ENCODE results near the gene FGF9.

The FGF9 gene

GRCh38 chr13:21685485-21686064, 14.7 kb downstream of the FGF9 start:
- Histone ChIP-seq H3K36me3 (no peaks in the 10 kb centered on the region), H3K9me3 (no peaks in the 10 kb centered on the region), H3K27ac (no peak overlapping the region), H3K4me3 (ENCODE audit: low read depth in 1 of 2, low read length in 1 of 2) (no peak overlapping the region), H3K27me3 (peaks cover 94% of the 10 kb centered on the region), H3K4me1 (ENCODE audit: control insufficient read depth in 1 of 2, insufficient read depth in 1 of 2, low read depth in 1 of 2, low read length in 1 of 2) (no peaks in the 10 kb centered on the region)
- no peak for TF ChIP-seq CTCF (IDR thresholded peaks at IDR 0.05)

GRCh38 chr13:21686751-21687391, 16.0 kb downstream of the FGF9 start:
- no peaks in the 10 kb centered on the region for H3K36me3 ChIP-seq
- H3K27ac ChIP-seq: no peak overlapping the region
- no peaks in the 10 kb centered on the region for H3K4me1 ChIP-seq (ENCODE audit: control insufficient read depth in 1 of 2, insufficient read depth in 1 of 2, low read depth in 1 of 2, low read length in 1 of 2)
- no peak for TF ChIP-seq CTCF (IDR thresholded peaks at IDR 0.05)
- peaks cover 87% of the 10 kb centered on the region for H3K27me3 ChIP-seq
- H3K4me3 ChIP-seq (ENCODE audit: low read depth in 1 of 2, low read length in 1 of 2): no peak overlapping the region
- H3K9me3 ChIP-seq: no peaks in the 10 kb centered on the region

- no peaks in the 10 kb centered on the region for H3K36me3 ChIP-seq
- no peak overlapping the region for H3K4me3 ChIP-seq (ENCODE audit: low read depth in 1 of 2, low read length in 1 of 2)
- peaks cover 82% of the 10 kb centered on the region for H3K27me3 ChIP-seq
- no peak overlapping the region for H3K27ac ChIP-seq
- no peak for TF ChIP-seq CTCF (IDR thresholded peaks at IDR 0.05)
- H3K9me3 ChIP-seq: no peaks in the 10 kb centered on the region
- H3K4me1 ChIP-seq (ENCODE audit: control insufficient read depth in 1 of 2, insufficient read depth in 1 of 2, low read depth in 1 of 2, low read length in 1 of 2): no peaks in the 10 kb centered on the region
Measured at GRCh38 chr13:21688056-21688455, 17.2 kb downstream of the FGF9 start.

GRCh38 chr13:21689097-21689496, 18.2 kb downstream of the FGF9 start:
- H3K36me3 ChIP-seq: no peaks in the 10 kb centered on the region
- H3K9me3 ChIP-seq: no peaks in the 10 kb centered on the region
- no peaks in the 10 kb centered on the region for H3K4me1 ChIP-seq (ENCODE audit: control insufficient read depth in 1 of 2, insufficient read depth in 1 of 2, low read depth in 1 of 2, low read length in 1 of 2)
- TF ChIP-seq CTCF (IDR thresholded peaks at IDR 0.05): no peak
- H3K27ac ChIP-seq: no peak overlapping the region
- H3K27me3 ChIP-seq: peaks cover 82% of the 10 kb centered on the region
- no peak overlapping the region for H3K4me3 ChIP-seq (ENCODE audit: low read depth in 1 of 2, low read length in 1 of 2)

- Histone ChIP-seq H3K9me3 (no peaks in the 10 kb centered on the region), H3K27me3 (peaks cover 63% of the 10 kb centered on the region), H3K4me3 (ENCODE audit: low read depth in 1 of 2, low read length in 1 of 2) (no peak overlapping the region), H3K4me1 (ENCODE audit: control insufficient read depth in 1 of 2, insufficient read depth in 1 of 2, low read depth in 1 of 2, low read length in 1 of 2) (no peaks in the 10 kb centered on the region), H3K36me3 (no peaks in the 10 kb centered on the region), H3K27ac (no peak overlapping the region)
- no peak for TF ChIP-seq CTCF (IDR thresholded peaks at IDR 0.05)
Measured at GRCh38 chr13:21690955-21691354, 20.1 kb downstream of the FGF9 start.

Data from neutrophil (primary cell).